ENCODE measurements around the gene PDP2. TPM values are rescaled to one million over a fixed set of nuclear protein-coding genes. Genes with fewer than 3 reads are reported as not detected.
"Not testable (repeated sequence)": the region's sequence is repeated elsewhere in the genome, so short reads cannot be mapped to it uniquely, and the experiment has no call there.

The PDP2 gene
- polyA plus RNA-seq, 4 donors, result 10.0 to 15.7 (median 12.8) TPM

DNA sequence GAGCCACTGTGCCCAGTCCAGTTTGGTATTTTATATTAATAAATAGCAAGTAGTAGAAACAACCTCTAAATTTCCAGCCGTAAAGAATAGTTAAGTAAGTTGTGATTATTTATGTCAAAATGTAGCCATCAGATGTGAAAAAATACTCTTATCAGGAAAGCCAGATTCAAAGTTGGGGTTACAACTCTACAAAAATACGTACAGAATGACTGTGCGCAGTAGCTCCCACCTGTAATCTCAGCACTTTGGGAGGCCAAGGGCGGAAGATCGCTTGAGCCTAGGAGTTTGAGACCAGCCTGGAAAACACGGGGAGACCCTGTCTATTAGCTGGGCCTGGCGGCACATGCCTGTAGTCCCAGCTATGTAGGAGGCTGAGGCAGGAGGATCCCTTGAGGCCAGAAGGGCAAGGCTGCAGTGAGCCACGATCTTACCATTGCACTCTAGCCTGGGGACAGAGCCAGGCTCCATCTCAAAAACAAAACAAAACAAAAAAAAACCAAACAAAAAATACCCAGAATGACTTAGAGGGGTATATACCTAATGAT is 1.7 kb downstream of the PDP2 start:
- no peak for DNase-seq (ENCODE audit: low read depth in 4 of 4, low spot score in 3 of 4)

GRCh38 chr16:66882702-66883101 is 2.4 kb downstream of the PDP2 start:
- no peak for DNase-seq (ENCODE audit: low read depth in 4 of 4, low spot score in 3 of 4)

GRCh38 chr16:66885491-66885890 is 5.2 kb downstream of the PDP2 start:
- DNase-seq (ENCODE audit: low read depth in 4 of 4, low spot score in 3 of 4), result no peak

GRCh38 chr16:66886321-66886720 is 6.0 kb downstream of the PDP2 start:
- DNase-seq (ENCODE audit: low read depth in 4 of 4, low spot score in 3 of 4), result no peak

DNA sequence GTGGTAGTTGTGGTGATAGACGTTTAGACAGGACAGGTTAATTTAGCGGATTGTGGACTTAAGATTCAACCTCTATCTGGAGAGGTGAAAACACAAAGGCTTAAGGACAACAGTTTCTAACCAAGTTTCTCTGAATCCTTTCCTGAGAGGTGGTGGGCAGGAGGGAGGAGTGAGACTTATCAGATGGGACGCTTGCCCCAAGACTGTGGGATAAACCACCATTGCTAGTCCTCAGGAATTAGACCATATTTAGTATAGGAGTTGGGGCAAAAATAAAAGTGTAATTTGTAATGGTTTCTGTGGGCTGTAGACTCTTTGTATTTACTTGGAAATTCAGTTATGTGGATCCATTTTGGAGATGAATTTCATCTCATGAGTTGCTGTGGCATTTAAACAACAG is 6.6 kb downstream of the PDP2 start:
- no peak for DNase-seq (ENCODE audit: low read depth in 4 of 4, low spot score in 3 of 4)

DNA sequence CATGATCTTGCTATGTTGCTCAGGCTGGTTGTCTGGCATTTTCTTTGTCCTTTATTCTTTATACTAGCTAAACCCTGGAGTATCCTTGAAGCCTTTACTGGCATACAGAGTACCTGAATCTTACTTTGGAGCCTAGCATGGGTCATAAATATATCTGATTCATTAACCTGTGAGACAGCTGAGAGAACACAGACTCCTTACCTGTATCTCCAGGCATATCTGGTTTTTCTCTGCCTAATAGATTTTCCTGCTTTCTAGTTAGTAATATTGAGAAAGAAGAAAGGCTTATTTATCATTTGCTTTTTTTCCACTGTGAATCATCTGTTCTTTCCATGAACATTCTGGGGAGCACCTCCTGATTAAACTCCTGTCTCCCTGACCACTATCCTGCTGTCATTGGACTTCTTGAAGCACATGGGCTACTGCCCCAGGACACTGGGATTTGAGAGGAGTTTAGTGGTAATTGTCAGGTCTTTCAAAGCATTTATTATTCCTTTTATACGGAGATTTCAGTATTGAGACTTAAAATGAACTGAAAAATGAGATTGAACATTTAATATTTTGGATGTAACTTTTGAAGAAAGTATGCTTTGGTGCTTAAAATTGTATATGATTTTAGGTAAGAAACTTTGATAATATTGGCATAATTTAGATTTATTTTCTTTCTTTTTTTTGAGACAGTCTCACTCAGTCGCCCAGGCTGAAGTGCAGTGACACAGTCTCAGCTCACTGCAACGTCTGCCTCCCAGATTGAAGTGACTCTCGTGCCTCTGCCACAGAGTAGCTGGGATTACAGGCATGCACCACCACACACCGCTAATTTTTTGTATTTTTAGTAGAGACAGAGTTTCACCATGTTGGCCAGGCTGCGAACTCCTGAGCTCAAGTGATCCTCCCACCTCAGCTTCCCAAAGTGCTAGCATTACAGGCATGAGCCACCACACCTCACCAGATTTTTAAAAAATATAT is 8.6 kb downstream of the PDP2 start:
- DNase-seq (ENCODE audit: low read depth in 4 of 4, low spot score in 3 of 4), result no peak

- no peak for DNase-seq (ENCODE audit: low read depth in 4 of 4, low spot score in 3 of 4)
Observed at GRCh38 chr16:66889622-66890021, 9.3 kb downstream of the PDP2 start.

DNA sequence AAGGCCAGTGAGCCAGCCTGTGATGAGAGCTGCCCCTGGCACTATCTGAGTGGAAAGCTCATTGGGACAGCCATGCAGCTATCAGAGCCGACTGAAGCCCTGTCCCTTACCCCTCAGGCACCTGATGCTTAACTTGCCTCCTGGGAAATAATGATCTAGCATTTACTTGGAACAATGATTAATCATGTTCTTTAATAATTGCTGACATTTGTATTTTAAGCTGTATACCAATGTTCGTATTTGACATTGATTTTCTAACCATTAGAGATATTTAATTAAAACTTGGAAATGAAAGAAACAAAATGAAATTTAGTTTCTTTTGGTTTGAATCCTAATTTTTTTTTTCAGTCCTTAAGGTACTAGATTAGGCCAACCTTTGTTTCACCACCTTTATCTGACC is 10.5 kb downstream of the PDP2 start:
- no peak for DNase-seq (ENCODE audit: low read depth in 4 of 4, low spot score in 3 of 4)

GRCh38 chr16:66891360-66891759 is 11.0 kb downstream of the PDP2 start:
- no peak for DNase-seq (ENCODE audit: low read depth in 4 of 4, low spot score in 3 of 4)

DNA sequence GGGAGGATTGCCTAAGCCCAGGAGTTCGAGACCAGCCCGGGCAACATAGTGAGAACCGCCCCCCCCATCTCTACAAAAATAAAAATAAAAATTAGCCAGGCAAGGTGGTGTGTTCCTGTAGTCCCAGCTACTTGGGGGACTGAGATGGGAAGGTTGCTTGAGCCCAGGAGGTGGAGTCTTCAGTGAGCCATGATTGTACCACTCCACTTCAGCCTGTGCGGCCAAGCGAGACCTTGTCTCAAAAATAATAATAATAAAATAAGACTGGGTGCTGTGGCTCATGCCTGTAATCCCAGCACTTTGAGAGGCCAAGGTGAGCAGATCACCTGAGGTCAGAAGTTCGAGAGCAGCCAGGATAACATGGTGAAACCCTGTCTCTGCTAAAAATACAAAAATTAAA is 11.5 kb downstream of the PDP2 start:
- no peak for DNase-seq (ENCODE audit: low read depth in 4 of 4, low spot score in 3 of 4)

GRCh38 chr16:66894055-66894454 is 13.7 kb downstream of the PDP2 start:
- no peak for DNase-seq (ENCODE audit: low read depth in 4 of 4, low spot score in 3 of 4)

- no peak for DNase-seq (ENCODE audit: low read depth in 4 of 4, low spot score in 3 of 4)
Observed at GRCh38 chr16:66894948-66895688, 14.8 kb downstream of the PDP2 start.

DNA sequence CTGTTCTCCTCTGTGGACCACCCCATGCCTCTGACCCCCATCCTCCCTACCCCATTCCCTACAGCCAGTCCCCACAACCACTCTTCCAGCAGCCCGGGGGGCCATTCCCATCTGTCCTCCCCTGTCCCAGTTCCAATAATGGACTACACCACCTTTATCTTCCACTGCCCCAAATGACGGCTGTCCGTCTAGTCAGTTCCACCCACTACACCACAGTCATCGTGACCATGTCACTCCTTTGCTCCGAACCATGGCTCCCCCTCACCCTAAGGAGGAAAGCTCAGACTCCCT is 15.3 kb downstream of the PDP2 start:
- DNase-seq (ENCODE audit: low read depth in 4 of 4, low spot score in 3 of 4), result no peak

DNA sequence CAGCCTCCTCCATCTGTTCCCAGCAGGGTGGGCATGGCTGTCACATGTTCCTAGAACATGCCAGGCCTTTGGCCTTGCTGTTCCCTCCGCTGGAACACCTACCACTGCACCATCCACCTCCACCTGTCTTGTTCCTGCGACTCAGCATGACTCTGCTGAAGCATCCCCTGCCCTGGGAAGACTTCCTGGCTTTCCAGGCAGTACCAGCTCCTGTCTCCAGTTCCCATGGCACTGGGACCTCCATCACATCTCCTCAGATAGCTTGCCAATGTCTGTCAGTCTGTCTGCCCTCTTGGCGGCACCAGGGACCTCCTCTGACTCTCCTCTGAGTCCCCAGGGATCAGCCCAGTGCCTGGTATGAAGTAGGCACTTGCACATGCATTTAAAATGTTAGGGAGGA is 15.7 kb downstream of the PDP2 start:
- no peak for DNase-seq (ENCODE audit: low read depth in 4 of 4, low spot score in 3 of 4)

DNA sequence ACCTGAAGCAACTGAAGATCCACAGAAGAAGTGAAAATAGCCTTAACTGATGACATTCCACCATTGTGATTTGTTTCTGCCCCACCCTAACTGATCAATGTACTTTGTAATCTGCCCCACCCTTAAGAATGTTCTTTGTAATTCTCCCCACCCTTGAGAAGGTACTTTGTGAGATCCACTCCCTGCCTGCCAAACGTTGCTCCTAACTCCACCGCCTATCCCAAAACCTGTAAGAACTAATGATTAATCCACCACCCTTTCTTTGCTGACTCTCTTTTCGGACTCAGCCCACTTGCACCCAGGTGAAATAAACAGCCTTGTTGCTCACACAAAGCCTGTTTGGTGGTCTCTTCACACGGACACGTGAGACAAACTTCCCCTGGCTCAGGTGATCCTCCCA is 16.4 kb downstream of the PDP2 start:
- DNase-seq (ENCODE audit: low read depth in 4 of 4, low spot score in 3 of 4), result not testable (repeated sequence)

GRCh38 chr16:66898207-66898606 is 17.9 kb downstream of the PDP2 start:
- no peak for DNase-seq (ENCODE audit: low read depth in 4 of 4, low spot score in 3 of 4)

- DNase-seq (ENCODE audit: low read depth in 4 of 4, low spot score in 3 of 4), result no peak
Observed at GRCh38 chr16:66898933-66899309, 18.6 kb downstream of the PDP2 start.

GRCh38 chr16:66899310-66899944 is 19.1 kb downstream of the PDP2 start:
- no peak for DNase-seq (ENCODE audit: low read depth in 4 of 4, low spot score in 3 of 4)

GRCh38 chr16:66899945-66900710 is 19.8 kb downstream of the PDP2 start:
- peak in 3 of 4 donors; percentile 72 to 80 (median 79) for DNase-seq (ENCODE audit: low read depth in 4 of 4, low spot score in 3 of 4)

GRCh38 chr16:66900721-66901441 is 20.6 kb downstream of the PDP2 start:
- DNase-seq (ENCODE audit: low read depth in 4 of 4, low spot score in 3 of 4), result no peak
